Activated CD4-positive, alpha-beta T cell treated with anti-CD3 and anti-CD28 coated beads for 1 hour (primary cell): ENCODE results near the gene FBN1.

Source experiments
- DNase-seq: peaks from one replicate; pipeline ENCODE4 v3.0.0-alpha.2; 2020

Gene FBN1

DNA sequence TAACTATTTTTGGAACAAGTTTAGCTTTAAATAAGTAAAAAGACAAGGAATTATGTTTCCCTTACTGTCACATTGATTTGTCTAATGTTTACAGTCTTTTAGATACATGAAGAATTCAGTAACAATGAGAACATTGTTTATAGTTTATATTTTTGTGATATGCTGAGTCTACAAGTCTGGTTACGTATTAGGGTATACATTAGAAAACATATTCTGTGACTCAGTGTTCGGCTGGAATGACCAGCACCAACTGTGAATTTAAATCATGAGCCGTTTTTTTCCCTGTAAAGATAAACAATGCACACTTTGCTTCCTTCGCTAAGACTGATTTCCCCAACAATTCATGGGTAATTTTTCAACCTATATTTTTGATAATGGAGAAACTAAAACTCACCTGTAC, 182.8 kb downstream of the FBN1 start:
- no peak for DNase-seq

DNA sequence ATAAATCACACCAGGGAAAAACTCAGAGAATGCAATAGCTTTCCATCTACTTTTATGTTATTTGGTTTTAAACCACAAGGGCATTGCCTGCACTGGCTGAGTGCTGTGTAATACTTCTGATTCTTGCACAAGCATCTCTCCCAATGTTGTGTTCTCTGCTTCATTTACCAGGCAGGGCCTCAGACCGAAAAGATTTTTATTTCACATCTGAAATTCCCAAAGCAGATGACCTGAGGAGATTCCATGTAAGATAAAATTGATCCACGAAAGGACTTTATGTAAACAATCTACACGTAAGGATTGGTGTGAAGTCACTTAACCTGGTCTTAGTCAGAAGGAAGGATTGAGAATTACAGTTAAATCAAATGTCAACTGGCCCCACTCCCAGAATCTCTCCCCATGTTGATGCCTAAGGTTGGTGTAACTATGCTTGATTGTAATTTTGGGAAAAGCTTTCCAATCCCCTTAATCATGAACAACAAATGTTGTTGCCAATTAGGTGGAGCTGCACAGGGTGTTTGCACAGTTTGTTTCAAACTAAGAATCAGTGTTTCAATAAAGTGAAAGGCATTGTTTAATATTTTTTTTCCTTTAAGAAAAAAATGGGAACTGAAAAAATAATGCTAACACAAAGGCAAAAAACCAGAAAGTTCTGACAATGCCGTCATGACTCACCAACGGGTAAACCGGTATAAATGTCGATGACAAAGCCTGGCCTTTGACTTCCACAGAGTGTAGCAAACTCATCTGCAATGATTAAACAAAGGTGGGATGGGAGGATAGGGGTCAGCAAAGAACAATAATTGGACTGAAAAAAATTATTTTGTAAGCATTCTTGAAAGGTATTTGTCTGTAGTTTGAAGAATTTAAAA, 185.7 kb downstream of the FBN1 start:
- DNase-seq, result no peak

DNA sequence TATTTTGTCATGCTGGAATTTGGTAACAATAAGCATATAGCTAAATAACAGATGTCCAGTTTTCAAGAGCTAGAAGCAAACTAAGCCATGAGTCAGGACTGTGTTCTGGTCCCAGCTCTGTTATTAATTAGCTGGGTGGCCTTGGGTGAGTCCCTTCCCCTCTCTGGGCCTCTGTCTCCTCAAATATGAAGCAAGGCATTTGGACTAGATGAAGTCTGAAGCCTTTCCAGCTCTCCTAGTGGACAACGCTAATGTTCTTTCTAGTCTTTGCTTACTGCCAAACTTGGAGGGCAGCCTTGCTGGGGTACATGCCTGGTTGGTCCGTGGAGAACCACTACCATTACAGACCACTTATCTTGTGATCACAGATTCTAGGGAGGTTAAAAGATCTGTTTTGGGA, 186.6 kb downstream of the FBN1 start:
- DNase-seq, result no peak

DNA sequence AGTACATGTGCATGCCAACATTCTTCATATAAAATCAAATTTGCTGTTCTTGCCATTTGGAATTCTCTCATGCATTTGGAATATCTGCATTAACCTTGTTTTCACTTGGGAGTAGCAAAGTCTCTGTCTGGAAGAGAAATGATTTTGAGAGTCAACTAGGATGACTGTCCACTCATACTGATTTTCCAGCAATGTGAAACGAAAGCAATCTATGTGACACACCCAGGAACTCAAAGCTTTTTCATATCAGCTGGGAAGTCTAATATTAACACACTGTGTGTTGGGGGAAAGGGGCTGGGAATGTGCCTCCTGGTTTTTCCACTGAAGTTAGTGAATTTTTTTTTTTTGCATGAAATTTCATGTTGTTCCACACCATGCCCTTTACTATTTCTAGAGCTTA, 189.4 kb downstream of the FBN1 start:
- DNase-seq, result no peak

DNA sequence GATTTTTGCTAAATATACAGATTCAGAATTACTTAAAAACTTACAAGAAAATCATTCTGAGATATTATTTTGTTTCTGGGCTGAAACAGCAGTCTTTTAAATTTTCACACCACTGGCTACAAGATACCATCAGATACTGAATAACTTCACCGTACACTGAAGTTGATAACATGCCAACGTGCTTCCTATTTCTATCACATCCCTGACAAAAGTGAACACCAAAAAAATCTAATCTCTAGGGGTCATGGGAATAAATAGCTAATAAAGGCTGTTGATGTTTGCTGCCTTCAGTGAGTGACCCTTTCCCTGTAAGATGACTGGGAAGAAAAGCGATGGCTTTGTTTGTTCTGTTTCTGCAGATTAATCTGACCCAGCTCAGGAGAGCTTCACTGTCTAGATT, 193.8 kb downstream of the FBN1 start:
- DNase-seq, result no peak

DNA sequence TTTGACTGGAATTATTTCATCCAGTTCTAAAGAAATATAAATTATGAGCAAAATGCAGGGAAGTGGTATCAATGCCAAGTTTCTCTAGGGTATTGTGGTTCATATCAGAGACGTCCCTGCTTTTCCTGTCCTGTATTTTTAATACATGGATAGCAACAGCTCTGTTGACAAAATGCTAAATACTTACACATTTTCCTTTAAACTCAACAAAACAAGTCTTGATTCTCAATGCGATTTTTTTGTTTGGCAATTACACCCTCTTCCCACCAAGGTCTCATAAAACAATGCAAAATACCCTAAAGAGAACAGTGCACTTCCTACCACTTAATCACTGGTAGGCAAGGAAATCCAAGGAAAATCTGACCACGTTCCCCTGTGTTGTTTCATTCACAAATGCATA, 194.3 kb downstream of the FBN1 start:
- DNase-seq, result no peak

DNA sequence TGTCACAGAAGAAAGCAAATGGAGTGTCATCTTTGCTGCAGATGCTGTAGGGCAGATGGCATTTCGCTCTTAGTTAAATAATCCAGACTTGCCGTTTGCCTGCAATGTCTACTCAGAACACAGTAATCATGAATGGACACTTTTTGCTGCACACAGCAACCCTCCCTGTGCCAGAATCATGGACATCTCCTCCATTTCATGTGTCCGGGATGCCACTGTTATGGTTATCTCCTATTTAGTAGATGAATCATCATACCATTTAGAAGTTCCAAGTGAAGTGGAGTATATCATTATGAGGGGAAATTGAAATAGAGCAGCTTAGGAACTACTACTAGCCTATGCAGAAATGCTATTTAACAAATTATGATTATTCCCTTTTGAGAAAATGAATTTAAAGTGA, 195.8 kb downstream of the FBN1 start:
- DNase-seq, result no peak

DNA sequence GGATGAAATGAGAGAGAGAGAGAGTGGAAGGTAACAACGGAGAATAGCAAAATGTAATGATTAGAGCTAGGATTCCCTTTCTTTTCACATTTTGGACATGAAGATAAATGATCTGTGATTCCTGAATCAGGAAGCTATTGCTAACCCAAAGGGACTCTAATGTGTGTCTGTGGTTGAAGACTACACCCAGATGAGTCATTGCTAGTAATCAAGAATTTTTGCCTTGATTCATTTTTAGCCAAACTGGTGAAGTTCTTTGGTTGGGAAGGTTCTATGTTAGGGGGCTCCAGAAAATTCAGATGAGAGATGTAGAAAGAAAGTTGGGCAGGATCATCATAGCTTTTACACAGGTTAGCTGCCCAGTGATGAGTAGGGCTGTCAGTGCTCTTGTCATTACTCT, 197.9 kb downstream of the FBN1 start:
- no peak for DNase-seq

DNA sequence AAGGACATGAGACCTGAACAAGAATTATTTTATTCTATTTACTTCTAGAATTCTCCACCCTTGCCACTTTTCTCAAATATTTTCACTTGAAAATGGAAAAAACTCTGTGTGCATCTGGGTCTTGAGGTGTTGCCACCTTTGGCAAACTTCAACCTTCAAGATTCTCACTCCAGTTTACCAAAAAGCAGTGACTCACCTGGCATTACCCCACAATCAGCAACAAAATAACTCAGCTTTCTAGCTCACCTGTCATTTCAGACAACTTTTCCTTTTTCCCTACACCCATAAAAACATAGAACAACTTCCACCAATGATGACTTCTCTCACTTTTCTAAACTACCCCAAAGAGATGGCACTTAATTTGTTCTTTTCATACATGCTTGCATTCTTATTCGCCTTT, 198.5 kb downstream of the FBN1 start:
- no peak for DNase-seq

DNA sequence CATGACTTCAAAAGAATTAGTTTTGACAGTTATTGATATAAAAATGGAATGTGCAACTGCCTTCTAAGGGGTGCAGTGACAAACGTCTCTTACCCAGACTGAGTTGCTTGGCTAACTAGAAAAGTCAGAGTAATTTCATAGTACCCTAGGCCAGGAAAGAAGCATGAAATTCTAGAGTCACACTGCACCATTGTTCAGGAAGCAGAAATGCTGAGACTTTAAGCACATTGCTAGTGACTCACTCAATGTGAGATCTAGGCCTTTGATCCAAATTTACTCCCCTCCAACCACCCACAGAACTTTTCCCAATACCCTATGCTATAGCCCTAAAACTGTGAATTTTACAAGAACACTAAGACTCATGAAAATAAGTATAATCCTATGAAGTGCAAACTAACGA, 203.5 kb downstream of the FBN1 start:
- DNase-seq, result no peak

DNA sequence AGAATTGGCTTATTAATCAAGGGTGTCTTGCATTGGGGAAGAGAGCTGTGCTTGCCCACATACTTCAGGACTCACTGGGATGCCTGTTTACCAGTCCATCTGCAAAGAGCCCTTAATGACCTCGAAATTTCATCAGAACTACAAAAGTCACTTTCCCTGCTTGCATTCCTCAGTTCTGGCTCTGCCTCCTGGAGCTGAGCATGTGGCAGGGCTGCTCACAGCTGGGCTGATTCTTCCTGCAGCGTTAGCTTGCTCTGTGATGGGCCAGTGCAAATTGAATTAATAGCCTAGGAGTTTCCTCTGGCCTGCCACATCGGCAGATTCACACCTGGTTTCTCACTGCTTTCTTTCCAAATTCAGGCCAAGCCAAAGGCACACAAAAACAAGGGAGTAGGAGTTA, 205.4 kb downstream of the FBN1 start:
- no peak for DNase-seq

DNA sequence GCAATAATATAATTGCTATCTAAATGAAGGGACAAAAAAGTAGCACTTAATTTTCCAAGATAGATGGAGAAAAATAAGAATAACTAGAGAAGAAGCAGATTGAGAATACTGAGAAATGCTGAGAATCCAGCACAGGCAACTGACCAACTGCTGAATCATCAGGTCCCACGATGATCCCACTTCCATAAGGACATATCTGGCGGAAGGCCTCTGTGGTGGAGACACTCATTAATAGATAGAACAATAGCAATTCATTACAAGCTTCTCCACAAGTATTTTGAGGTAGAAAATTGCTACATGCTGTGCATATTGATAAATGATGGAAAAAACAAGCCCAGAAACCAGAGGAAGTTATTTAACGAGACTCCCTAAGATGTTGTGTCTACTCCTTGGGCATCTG, 208.3 kb downstream of the FBN1 start:
- no peak for DNase-seq

DNA sequence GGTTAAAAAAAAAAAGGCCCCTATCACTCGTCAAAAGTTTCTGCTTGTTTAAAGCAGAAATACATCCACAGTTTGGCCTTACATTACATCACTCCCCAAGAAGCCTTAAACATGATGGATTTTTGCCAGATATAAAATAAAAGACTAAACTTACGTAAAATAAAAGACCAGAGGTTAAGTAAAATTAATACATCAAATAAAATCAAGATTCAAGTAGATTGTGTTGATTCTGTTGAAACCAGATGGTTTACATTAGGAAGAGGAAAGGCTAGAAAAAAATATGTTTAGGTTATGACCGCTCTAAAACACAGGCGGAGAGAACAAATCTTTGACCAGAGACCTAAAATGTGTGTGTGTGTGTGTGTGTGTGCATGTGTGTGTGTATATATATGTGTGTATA, 210.2 kb downstream of the FBN1 start:
- DNase-seq, result no peak

DNA sequence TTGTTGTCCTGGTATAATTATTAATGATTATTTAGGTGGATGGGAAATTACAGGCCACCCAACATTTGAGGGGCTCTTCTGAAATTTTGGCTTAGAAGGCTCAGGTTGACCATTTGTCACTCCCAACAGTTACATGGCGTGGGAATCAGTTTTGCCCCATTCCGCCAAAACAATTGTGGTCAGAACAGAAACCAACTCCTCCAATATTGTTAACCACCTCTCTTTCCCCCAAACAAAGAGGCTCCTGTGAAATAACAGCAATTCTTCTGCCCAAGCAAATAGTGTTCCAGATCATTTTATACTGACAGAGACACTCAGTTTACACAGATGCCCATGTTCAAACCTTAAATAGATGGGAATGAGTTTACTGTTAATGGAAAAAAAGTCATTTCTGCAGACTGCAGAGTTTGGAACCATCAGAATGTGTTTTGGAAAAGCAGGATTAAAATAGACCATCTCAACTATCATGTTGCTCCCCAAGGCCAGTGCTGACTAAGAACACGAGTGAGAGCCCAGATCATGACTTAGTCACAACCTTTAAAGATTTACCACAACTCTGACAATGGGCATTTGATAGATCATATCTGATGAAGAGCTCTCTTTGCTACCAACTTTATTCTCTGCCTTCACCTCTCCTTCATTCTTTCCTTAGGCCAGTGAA, 212.2 kb downstream of the FBN1 start:
- no peak for DNase-seq

DNA sequence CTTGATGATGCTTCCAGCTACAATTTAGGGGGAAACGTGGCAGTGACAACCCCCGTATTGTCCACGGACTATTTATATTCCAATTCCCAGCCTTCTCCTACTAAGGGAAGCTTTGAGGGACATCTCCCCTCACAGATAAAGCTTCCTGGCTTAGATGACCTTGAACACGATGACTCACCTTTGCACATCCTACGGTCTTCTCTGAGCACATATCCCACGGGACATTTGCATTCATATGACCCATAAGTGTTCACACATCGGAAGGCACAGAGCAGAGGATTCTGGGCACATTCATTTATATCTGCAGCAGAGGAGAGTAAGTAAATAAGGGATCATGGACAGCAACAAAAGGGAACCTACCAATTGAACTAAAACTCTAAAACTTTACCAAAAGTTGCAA, 212.8 kb downstream of the FBN1 start:
- no peak for DNase-seq

DNA sequence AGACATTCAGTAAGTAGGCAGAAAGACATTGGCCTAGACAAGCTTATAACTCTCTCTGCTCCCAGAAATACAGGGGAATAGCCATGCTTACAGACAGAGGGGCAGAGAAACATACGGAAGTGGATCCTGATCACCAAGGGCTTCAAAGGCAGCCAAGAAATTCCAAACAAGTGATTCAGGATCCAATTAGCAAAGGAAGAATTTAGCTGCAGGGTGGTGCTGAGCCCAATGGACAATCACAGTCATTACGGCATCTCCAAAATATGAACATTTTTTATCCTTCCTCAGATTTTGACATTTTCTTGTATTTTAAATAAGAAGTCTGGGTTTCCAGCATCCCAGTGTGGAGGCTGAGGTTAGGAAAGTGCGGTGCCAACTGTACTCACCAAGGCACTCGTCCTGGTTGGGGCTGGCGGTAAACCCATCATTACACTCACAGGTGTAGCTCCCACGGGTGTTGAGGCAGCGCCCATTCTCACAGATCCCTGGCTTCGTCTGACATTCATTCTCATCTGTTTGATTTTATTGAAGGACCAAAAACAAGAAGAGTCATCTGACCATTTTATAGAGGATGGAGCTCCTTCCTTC, 217.5 kb downstream of the FBN1 start:
- no peak for DNase-seq

DNA sequence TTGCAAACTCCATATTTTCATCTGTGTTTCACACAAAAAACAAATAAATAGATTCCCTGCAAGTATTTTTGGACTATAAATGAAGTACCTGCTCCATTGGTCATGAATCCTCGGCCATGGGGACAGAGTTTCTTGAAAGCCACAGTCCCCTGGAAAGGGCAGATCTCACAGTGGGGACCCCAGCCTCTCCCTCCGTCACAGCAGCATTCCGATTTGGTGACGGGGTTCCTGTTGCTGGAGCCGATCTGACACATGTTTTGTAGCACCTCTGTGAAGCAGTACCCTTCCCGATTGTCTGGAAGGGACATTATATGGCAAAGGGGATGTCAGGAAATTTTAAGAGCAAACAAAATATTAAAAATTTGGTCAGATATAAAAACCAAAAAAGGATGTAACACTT, 218.0 kb downstream of the FBN1 start:
- DNase-seq, result no peak

DNA sequence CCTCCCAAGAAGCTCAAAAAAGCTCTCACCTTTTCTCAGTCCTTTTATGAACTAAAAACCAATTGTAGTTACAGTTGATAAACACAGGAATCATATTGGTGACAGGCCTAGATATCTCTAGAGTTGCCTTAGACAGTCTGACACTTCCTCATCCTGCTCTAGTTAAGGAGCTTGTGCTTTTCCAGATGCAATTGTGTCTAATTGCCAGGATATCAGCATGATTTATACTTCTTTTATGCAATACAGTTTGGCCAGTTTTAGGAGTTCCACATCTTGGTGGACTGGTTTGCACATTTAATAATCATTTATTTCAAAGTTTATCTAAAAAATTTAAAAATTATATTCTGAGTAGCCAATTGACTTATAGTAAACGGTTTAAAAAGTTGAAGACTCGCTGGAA, 218.6 kb downstream of the FBN1 start:
- DNase-seq, result no peak

DNA sequence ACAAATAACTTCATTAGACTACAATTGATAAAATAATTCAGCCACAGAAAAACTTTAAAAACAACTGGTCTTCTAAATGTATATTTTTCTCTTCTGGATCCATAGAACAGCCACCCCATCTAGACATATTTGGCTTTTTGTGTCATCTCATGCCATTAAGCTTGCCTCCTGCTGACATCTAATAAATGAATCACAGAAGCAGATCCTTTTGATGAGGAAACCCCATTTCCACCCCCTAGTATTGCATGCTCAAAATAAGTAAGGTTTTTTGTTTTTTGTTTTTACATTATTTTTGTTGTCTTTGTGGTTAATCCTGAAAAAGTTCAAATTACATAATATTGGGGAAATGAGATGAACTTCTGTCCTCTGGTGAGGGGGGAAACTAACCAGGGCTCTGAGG, 219.5 kb downstream of the FBN1 start:
- DNase-seq, result no peak

DNA sequence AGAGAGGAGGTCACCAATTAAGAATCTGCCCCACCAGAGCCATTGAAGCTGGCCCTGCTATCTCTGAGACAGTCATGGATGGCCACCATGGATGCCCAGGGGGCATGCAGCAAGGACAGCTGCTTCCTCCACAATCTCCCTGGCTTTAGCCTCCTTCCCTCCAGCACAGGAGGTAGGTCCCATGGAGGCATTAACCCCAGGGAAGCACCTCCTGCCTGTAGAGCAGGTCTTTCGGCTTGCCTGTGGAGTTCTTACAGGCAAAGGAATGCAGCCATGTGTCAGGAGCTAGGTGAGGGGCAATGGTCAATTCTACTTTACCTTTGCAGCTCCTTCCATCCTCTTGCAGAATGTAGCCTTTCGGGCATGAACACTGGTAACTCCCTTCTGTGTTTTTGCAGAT, 220.5 kb downstream of the FBN1 start:
- DNase-seq, result no peak

DNA sequence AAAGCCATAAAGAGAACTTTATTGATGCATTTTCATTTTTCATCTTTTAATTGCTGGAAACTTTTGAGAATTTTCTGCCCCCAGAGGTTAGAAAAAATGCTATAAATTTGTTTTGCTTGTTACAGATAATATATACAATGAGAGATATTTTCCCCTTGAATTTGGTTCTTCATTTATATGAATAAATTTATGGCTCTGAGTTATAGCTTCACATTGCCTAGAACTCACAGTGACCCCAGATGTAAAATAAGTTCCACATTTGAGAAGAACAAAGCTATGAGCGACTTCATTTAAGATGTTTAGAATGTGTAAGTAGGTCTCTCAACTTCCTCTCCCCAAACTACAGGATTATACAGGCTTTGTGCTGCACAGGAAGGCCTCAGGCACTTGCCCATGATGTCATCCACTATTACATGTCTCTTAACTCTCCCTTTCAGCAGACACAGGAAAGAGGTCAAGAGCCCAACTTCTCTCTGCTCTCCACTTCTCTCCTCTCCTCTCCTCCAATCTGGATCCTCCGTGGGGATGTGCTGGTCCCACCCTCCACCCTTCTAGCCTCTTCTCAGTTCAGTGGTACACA, 221.5 kb downstream of the FBN1 start:
- no peak for DNase-seq

DNA sequence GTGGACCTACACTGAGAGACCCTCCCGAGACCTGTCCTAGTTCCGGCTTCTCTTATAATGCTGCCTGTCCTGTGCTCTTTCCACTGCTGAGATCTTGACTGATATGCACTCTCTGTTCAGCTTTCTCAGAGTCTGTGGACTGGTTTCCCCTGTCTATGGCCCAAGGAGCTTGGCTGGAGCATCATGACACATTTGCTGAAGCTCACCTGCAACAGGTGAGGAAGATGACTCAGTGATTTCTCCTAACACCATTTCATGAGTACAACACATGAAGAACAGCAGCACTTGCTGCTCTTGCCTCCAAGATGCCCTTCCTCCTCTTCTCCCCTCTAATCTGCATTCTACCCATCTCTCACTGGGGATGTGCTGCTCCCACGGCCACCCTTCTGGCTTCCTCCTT, 222.2 kb downstream of the FBN1 start:
- DNase-seq, result no peak

DNA sequence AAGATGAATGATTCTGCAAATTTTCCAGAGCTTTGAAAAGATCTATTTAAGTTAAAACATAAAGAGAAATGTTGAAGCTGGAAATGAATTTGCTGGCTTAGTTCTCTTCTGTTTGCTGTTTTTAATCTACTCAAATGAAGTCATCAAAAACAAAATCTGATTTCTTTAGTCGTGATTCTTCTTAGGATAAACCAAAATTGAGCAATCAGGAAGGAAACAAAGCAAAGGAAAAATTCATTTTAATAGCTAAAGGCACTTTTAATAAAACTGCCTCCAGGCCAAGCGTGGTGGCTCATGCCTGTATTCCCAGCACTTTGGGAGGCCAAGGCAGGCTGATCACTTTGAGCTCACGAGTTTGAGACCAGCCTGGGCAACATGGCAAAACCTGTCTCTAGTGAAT, 223.1 kb downstream of the FBN1 start:
- no peak for DNase-seq

DNA sequence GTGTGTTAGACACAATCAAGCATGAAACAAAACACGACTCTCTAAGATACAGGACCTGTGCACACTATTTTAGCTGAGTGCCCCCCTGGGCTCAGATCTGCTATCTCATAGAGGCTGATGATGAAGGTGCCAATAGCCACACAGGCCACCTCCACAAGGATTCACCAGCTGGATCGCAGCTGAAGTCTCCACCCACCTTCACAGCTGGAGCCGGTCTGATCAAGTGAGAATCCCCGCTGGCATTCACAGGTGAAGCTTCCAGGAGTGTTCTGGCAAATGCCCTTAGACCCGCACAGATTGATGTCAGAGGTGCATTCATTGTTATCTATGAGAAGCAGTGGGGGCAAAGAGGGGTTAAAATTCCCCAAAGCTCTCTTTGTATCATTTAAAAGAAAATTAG, 224.1 kb downstream of the FBN1 start:
- no peak for DNase-seq
